Adrenal gland (tissue), 5 donors: ENCODE data around the gene TM4SF4.

Experiments used
- CTCF ChIP-seq, 6 experiments: fragments of 450-650 bp in 4 of 6; fragments of 200-600 bp in 2 of 6; sonication (generic) in 1 of 6; IDR thresholded peaks; 1 replicate in 5 of 6; 2 replicates in 1 of 6; pipeline versions ENCODE4 v1.5.1 to v1.8.0; 2016 to 2021; ENCODE audit warnings: antibody characterized with exemption in 6 of 6, mild to moderate bottlenecking in 2 of 6, moderate library complexity in 1 of 6
- POLR2A ChIP-seq, 2 donors: fragments of 450-650 bp; IDR thresholded peaks; one replicate each; pipeline ENCODE4 v1.6.1; 2017; ENCODE audit warnings: antibody characterized with exemption in 2 of 2, mild to moderate bottlenecking in 2 of 2, moderate library complexity in 1 of 2
- donor health status: DM: no; HTN: no; CAD: no.

GRCh38 chr3:149523512-149524299 lies 49.2 kb downstream of the TM4SF4 start:
- TF ChIP-seq CTCF (IDR thresholded peaks at IDR 0.05) (no peak), POLR2A (IDR thresholded peaks at IDR 0.05) (no peak)
